Measurements from ENCODE around the gene CNTROB. TPM values are rescaled to one million over a fixed set of nuclear protein-coding genes. Genes with fewer than 3 reads are reported as not detected.

Gene CNTROB
- total and polyA plus RNA-seq, 2 of the 4 experiments (the other 2 are of a cell fraction), result 12.7 to 26.4 TPM

DNA sequence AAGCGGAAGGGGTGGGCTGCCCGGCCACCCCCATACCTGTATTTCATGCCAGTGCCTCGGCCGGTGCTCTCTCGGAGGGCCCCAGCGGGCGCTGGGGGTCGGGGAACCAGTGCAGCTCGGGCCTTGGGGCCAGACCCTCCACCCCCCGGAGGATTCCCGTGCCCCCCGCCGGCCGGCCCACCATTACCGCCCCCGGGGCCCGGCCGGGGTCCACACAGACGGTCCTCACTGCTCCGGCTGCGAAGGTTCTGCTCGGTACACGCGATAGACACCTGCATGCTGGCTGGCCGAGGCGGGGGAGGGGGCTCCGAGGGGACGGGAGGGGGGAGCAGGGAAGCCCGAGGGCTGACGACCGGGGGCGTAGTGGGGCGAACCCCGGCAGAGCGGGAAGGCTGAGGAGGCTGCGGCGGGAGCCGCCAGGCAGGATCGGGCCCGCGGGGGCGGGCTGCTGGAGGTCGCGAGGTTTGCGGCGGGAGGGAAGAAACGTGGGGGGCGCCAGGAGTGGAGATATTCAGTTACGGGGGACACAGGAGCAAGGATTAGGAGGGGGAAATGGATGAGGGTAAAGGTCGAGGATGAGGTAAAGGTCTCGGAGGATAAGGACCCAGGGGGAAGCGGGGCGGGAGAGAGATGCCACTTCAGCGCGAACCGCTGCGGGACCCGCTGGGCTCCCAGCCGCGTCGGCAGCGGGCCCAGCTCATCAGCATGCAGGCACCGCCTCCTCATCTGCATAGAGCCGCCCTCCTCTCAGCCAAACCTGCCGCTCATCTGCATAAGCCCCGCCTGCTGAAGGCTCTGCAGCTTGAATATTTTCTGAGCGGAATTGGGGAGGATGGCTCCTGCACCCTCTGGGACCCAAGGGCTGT, 2.6 kb upstream of the CNTROB start, which contains the start of gene KCNAB3:
KCNAB3 (minus strand) TSS at position 699 of the 866 bp plus-strand sequence; CDS start at position 278, 421 bp downstream.
- Histone ChIP-seq H2BK20ac (ENCODE audit: low read depth, low read length) (no peak within 1 kb of the TSS), H3K79me1 (ENCODE audit: low read depth in 1 of 2, low read length in 2 of 2) (peaks cover 30 to 44% of the 10 kb centered on the region in 2 experiments), H3K27me3 (ENCODE audit: control insufficient read depth, insufficient read depth, low read length) (no peaks in the 10 kb centered on the region), H3K27ac (ENCODE audit: insufficient read depth, low read length) (no peak within 1 kb of the TSS; the same call in 1 of the 2 replicates), H3K18ac (ENCODE audit: low read depth, low read length) (no peak within 1 kb of the TSS), H4K91ac (ENCODE audit: insufficient read depth, low read depth, low read length) (no peak within 1 kb of the TSS), H3K14ac (replicated peaks; ENCODE audit: low read depth, low read length) (0 out of 2 replicates have a peak within 1 kb of the TSS, but pooled peaks have one; percentile 29), H2AK9ac (replicated peaks; ENCODE audit: low read depth, low read length, poor library complexity) (peak within 1 kb of the TSS; percentile 100), H4K20me1 (ENCODE audit: insufficient read depth, low read length) (no peaks in the 10 kb centered on the region; the same call in 1 of the 2 replicates), H3K4ac (ENCODE audit: low read depth, low read length) (no peak within 1 kb of the TSS; the same call in 1 of the 2 replicates), H4K8ac (ENCODE audit: low read depth in 2 of 2, low read length in 2 of 2) (peak within 1 kb of the TSS in 1 of 2 experiments; percentile 64; a peak in 1 of 4 replicates), H3K4me2 (ENCODE audit: low read depth, low read length) (peak within 1 kb of the TSS; percentile 74), H3K9me3 (ENCODE audit: control insufficient read depth, insufficient read depth, low read length) (no peaks in the 10 kb centered on the region), H2AK5ac (ENCODE audit: low read depth, low read length) (no peak within 1 kb of the TSS; the same call in 1 of the 2 replicates), H3K23ac (ENCODE audit: low read depth, low read length) (no peak within 1 kb of the TSS), H3K9me1 (ENCODE audit: insufficient read depth, low read length) (peaks cover 10% of the 10 kb centered on the region), H4K5ac (ENCODE audit: low read depth, low read length) (no peak within 1 kb of the TSS), H2BK120ac (ENCODE audit: low read depth, low read length) (no peak within 1 kb of the TSS), H3K4me3 (ENCODE audit: insufficient read depth, low read depth, low read length) (peak within 1 kb of the TSS; percentile 49), H2BK15ac (ENCODE audit: low read depth, low read length) (no peak within 1 kb of the TSS), H3K9ac (ENCODE audit: low read depth, low read length) (peak within 1 kb of the TSS; percentile 62), H3K36me3 (ENCODE audit: control insufficient read depth, insufficient read depth, low read length) (no peaks in the 10 kb centered on the region), H2AFZ (replicated peaks; ENCODE audit: low read length, poor library complexity) (peak within 1 kb of the TSS; percentile 63), H3K4me1 (ENCODE audit: control insufficient read depth, insufficient read depth, low read length) (peaks cover 7% of the 10 kb centered on the region; the same call in 1 of the 2 replicates), H3K56ac (ENCODE audit: extremely low read depth, insufficient read depth, low read length) (no peak within 1 kb of the TSS), H2BK5ac (ENCODE audit: low read depth, low read length, poor library complexity, severe bottlenecking) (no peak within 1 kb of the TSS)
- in situ Hi-C loops (cut with MboI; ENCODE audit: low sequenced_read_pairs), result no loop called here
- peak; percentile 67 for ATAC-seq (ENCODE audit: low read depth)
- TF ChIP-seq, protein P1, sequence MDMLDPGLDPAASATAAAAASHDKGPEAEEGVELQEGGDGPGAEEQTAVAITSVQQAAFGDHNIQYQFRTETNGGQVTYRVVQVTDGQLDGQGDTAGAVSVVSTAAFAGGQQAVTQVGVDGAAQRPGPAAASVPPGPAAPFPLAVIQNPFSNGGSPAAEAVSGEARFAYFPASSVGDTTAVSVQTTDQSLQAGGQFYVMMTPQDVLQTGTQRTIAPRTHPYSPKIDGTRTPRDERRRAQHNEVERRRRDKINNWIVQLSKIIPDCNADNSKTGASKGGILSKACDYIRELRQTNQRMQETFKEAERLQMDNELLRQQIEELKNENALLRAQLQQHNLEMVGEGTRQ (IDR thresholded peaks at IDR 0.05; ENCODE audit: low read depth, low read length), result no peak
- TF ChIP-seq MAZ (IDR thresholded peaks at IDR 0.05; ENCODE audit: borderline replicate concordance, low read depth, low read length) (0 out of 2 replicates have a peak, but pooled peaks have one; percentile 4), CEBPB (IDR thresholded peaks at IDR 0.05; ENCODE audit: low read depth, low read length) (no peak), MXI1 (IDR thresholded peaks at IDR 0.05; ENCODE audit: borderline replicate concordance, low read depth, low read length) (0 out of 2 replicates have a peak, but pooled peaks have one; percentile 16), RAD21 (IDR thresholded peaks at IDR 0.05; ENCODE audit: low read length) (no peak)
- dilution Hi-C loops (cut with HindIII; ENCODE audit: low sequenced_read_pairs, unreplicated experiment), result no loop called here
- CTCF ChIA-PET, result interaction anchor here (0.6 kb wide), 1 partner anchor 14 kb away, joined by 3 read pairs; the partner anchor contains the start of gene RNF227
- intact Hi-C loops (cut with micrococcal nuclease), result loop anchor here (5.0 kb wide), 2 partner anchors 58 to 128 kb away; no protein-coding TSS in a partner anchor
- peak; percentile 69 for DNase-seq
- WGBS, 2 experiments (ENCODE audit: extremely low coverage in 2 of 2, insufficient read length in 1 of 2), result 2% methylated on average over 15 of the region's 67 CpGs; no CpG with 5 or more reads in 1 of the 2 experiments
- BruUV-seq (replicated peaks), result no TSS peak
- POLR2A ChIA-PET (ENCODE audit: unreplicated experiment), result interaction anchor here (1.4 kb wide), 1 partner anchor 12 kb away, joined by 4 read pairs; no protein-coding TSS in a partner anchor
